PC-9 (cell line): Measurements from ENCODE around the gene SERPINI1.

ENCODE experiments used
- EZH2 ChIP-seq: fragments of 200-600 bp; sonication (generic); IDR thresholded peaks from 2 replicates; pipeline ENCODE4 v1.8.0; 2017; ENCODE audit warnings: antibody characterized with exemption, low read depth
- TF ChIP-seq, protein P1 (sequence below): fragments of 200-600 bp; sonication (generic); conservative IDR thresholded peaks from 2 replicates; pipeline ENCODE4 v1.6.1; 2017; ENCODE audit warnings: mixed run types, antibody characterized with exemption, mild to moderate bottlenecking, moderate library complexity

DNA sequence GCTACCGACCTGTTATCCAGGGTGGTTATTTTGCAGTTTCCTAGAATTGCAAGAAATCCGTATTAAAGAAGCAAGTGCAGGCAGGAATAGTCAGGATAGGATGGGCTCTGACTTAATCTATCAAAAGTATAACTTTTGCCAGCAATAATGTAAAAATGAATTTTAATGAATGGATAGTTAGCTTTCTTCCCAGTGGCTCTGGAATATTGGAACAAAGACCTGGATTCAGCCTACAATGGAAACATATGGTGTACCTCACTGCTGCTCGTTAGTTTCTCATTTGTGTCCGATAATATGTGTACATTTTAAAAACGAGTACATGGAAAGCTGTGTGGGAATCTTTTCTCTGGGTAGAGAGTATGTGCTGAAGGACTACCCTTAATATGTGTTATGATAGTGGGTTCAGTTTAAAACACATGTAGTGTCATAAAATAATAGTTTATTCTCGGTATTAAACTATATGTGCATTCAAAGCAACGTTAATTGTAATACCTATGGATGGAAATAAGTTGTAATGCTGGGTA lies 805 bp downstream of the SERPINI1 start:
- TF ChIP-seq, protein P1, sequence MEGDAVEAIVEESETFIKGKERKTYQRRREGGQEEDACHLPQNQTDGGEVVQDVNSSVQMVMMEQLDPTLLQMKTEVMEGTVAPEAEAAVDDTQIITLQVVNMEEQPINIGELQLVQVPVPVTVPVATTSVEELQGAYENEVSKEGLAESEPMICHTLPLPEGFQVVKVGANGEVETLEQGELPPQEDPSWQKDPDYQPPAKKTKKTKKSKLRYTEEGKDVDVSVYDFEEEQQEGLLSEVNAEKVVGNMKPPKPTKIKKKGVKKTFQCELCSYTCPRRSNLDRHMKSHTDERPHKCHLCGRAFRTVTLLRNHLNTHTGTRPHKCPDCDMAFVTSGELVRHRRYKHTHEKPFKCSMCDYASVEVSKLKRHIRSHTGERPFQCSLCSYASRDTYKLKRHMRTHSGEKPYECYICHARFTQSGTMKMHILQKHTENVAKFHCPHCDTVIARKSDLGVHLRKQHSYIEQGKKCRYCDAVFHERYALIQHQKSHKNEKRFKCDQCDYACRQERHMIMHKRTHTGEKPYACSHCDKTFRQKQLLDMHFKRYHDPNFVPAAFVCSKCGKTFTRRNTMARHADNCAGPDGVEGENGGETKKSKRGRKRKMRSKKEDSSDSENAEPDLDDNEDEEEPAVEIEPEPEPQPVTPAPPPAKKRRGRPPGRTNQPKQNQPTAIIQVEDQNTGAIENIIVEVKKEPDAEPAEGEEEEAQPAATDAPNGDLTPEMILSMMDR = no peak
- no peak for TF ChIP-seq EZH2
